DMS 273 treated with DMSO at 0.1 percent for 48 hours (cell line): ENCODE data around the gene RNPS1.
A peak's percentile ranks its signal among the peaks of the same experiment; 100 is the strongest.

Experiments
- DNase-seq: peaks from one replicate; lab custom pipeline; 2025; lab: John Stamatoyannopoulos, UW

Gene RNPS1, protein sequence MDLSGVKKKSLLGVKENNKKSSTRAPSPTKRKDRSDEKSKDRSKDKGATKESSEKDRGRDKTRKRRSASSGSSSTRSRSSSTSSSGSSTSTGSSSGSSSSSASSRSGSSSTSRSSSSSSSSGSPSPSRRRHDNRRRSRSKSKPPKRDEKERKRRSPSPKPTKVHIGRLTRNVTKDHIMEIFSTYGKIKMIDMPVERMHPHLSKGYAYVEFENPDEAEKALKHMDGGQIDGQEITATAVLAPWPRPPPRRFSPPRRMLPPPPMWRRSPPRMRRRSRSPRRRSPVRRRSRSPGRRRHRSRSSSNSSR

DNA sequence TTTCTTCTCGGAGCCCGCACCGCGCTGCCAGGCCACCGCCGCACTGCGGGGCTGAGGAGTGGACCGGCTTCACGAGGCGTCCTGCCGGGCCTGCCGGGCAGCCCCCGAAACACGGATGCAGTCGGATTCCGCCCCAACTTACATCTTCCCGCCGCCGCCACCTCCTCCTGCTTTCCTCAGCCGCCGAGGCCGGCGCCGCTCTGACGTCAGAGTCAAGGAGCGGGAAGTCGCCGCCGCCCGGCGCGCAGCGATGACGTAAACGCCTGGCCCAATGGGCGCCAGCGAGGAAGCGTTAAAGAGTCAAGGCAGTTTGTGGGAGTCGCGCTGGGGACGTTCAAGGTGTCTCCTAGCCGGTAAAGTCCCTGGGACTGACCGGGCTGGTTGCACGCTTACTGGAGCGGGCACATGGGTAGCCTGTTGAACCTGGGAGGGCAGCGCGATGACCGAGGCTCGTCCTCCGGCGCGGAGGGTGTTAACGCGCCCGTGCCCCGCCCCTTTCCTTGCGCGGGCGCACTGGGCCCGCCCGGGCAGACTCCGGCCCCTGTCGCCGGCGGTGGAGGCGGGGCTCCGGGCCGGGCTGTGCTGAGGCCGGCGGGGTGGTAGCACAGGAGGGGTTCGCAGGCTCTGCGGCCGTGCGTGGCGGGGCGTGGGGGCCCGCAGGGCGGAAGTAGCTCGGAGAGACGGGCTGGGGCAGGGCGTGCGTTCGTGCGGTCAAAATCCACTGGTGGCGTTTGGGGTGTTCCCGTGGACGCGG is at the start of gene RNPS1:
TSS of gene RNPS1 (minus strand) at position 214 of the 754 bp plus-strand sequence. CDS start 3,483 bp downstream, outside the sequence.
- DNase-seq, result peak; percentile 88

GRCh38 chr16:2317231-2318020 is 49.5 kb upstream of the RNPS1 start:
- DNase-seq, result no peak

DNA sequence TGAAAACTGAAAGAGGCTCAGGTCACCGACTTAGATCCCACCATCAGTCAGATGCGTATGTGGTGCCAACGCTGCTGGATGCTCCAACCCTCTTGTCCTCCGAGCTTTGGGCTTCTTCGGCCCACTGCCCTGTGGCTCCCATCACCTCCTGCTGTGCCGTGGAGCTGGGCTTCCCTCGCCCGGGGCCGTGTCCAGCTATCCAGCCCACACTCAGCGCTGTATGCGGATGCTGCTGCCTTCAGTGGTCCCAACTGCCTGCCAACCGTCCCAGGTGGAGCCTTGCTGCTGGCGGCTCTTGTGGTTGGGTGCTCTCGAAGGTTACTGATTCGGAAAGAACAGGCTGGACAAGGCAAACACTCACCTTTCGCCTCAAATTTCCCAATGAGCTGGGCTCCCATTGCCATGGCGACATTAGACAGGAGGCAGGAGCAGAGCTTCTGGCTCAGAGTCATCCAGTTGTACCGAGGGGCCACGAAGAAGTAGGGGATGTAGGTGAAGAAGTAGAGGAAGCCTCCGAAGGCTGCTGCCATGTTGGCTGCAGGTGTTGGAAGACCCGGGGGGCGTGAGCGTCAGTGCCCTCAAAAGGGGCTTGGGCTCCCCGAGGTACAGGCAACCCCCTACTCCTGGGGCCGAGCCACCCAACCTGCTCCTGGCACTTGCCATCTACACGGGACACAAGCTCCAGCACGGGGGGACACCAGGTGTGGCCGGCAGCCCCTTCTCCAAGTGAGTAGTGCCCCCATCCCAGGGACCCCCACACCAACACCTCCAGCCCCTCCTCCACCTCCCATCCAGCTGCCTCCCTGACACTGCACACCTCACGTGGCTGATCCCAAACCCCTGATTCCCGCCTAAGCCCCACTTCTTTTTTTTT is 40.4 kb upstream of the RNPS1 start:
- no peak for DNase-seq

GRCh38 chr16:2299915-2300192 is 31.9 kb upstream of the RNPS1 start:
- DNase-seq, result no peak

DNA sequence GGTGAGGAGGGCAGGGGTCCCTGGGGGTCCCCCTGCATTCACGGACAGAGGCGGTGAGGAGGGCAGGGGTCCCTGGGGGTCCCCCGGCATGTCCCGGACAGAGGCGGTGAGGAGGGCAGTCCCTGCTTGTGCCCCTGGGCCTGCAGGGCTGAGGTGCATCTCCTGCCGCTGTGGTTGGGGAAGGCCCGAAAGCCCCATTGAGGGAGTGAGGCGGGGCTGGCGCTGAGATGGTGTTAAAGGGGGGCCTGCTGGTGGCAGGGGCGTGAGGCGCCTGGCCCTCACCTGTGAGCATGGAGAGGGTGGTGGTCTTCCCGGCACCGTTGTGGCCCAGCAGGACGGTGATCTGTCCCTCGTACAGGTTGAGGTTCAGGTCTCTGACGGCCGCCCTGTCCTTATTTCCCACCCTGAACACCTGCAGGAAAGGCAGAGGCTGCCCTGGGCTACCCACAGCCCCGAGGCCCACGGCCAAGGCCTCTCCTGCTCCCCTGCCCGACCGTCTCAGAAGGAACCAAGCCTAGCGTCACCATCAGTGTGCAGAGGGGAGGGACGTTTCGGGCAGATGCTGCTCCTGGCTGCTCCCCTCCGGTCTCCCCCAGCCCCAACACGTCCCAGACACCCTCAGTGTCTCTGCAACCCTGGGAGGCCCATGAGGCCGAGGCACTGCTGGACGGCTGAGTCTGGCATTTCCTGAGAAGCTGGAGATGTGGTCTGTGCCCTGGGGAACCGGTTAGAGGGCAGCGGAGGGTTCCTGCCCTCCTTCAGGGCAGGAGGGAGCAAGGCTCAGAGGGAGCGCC is 31.4 kb upstream of the RNPS1 start:
- DNase-seq, result no peak

DNA sequence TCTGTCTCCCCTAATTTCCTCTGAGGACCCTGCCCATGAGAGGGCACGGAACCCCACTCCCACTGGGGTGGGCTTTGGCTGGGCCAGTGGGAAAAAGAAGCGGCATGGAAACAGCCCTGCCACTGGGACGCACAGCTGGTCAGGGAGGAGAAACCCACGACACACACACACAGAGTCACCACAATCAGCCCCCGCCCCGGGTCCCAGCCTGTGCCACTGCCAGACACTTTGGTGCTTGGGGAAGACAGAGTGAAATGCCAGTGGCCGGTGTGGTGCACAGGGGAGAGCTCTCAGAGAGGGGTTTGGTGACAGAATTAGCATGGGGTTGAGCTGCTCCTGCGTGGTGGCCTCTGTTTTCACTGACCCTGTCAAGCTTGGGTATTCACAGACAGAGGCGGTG is 30.7 kb upstream of the RNPS1 start:
- no peak for DNase-seq

GRCh38 chr16:2297506-2297860 is 29.6 kb upstream of the RNPS1 start:
- no peak for DNase-seq

GRCh38 chr16:2296661-2297505 is 29.0 kb upstream of the RNPS1 start:
- no peak for DNase-seq

- DNase-seq, result no peak
Observed at GRCh38 chr16:2295056-2295798, 27.3 kb upstream of the RNPS1 start.

DNA sequence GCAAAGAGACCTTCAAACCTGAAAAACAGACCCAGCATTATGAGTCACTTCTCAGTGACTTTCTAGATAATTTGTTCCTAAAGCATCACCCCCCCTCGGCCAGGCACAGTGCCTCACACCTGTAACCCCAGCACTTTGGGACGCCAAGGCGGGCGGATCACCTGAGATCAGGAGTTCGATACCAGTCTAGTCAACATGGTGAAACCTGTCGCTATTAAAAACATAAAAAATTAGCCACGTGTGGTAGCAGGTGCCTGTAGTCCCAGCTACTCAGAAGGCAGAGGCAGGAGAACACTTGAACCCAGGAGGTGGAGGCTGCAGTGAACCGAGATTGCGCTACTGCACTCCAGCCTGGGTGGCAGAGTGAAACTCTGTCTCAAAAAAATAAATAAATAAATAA is 24.3 kb upstream of the RNPS1 start:
- no peak for DNase-seq

DNA sequence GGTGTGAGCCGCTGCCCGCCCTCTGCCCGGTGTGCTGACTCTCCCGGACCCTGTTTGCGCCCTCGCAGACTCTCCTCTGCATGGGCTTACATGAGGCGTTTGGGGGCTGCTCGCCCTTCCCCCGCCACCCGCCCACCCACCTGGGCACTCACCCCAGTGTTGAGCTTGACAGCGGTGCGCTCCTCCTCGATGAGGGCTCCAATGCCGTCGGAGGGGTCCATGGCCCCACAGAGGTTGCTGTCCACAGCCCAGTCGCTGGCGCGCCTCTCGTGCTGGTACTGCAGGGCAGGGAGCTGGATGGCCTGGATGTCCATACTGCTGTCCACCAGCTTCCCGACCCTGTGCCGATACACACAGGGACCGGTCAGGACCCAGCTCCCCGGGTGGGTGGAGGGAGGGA is 21.4 kb upstream of the RNPS1 start:
- no peak for DNase-seq

- peak; percentile 4 for DNase-seq
Observed at GRCh38 chr16:2288726-2289125, 20.8 kb upstream of the RNPS1 start.

GRCh38 chr16:2287916-2288547 is 20.1 kb upstream of the RNPS1 start:
- no peak for DNase-seq

GRCh38 chr16:2286550-2286949 is 18.6 kb upstream of the RNPS1 start:
- DNase-seq, result no peak

DNA sequence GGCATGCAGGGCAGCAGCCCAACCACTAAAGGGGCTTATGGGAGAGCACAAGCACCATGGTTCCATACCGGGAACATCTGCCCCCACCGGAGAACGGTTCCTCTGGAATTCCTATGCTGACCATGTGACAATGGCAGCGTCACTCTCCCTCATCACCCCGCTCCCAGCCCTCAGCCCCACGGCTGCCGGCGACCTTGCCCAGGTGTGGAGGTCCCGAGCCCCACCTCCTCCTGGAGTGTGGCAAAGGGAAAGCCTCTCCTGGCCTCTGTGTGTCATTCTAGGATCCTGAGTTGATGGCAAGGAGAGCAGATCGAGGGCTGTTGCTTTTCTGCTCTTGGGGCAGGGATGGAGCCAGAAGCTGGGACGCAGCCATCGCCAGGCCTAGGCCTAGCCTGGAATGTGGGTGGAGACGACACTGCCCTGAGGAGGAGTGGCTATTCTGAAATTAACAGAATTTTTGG is 17.8 kb upstream of the RNPS1 start:
- no peak for DNase-seq

- DNase-seq, result no peak
Observed at GRCh38 chr16:2284797-2285576, 17.1 kb upstream of the RNPS1 start.

DNA sequence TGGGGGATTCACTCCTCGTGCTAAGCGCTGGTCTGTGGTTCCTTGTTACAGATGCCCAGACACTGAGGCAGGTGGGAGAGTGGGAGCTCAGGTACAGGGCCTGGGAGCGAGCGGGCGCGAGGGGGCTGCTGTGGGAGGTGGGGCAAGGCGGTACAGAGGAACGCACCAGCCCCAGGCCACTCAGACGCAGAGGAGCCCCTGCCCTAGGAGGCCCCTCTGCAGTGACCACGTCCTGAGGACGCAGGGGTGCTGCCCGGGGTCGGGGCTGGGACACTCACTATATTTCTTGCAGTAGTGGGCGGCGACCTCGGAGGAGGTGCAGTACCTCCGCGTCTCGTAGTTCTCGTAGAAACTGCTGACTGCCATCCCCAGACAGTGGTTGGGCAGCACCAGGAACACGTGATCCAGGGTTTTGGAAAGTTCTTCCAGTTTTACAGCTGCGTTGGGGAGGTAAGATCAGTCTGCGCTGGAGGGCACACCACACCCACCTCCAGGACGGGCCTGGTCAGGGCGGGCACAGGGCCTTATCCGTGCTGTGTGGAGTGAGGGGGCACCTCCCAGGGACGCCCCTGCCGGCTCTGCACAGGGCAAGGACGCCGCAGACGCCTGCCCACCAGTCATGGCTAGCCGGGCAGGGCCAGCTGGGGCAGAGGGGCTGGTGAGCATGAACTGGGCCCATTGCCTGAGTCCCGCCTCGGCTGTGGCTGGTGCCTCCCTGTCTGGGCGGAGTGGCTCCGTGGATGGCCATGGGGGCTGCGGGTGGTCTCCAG is 16.3 kb upstream of the RNPS1 start:
- no peak for DNase-seq
